ENCODE measurements around the gene TOR1B.

The TOR1B gene

GRCh38 chr9:129812385-129812784, 9.4 kb downstream of the TOR1B start:
- Histone ChIP-seq H3K36me3 (ENCODE audit: low read length) (peaks cover 6% of the 10 kb centered on the region; the same call in 1 of the 2 replicates), H3K4me2 (ENCODE audit: low read depth, low read length, poor library complexity, severe bottlenecking) (no peak overlapping the region)

DNA sequence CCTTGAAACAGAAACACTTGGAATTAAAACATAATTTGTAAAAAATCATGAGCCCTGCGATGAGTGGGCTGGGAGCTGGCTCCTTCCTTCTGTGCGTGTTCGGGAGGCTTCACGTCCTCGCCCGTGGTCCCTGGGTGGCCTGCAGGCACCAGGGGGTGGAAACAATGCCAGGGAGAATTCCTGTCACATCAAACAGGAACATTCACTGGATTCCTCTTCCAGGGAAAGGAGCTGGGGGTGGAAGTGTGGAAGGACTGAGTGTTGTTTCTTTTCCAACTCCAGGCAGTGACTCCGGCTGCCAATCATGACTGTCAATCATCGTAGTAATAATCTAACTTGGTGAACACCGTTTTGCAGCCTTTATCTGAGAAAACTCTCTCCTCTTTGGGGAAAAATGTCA, 10.7 kb downstream of the TOR1B start:
- Histone ChIP-seq H4K20me1 (ENCODE audit: low read depth, low read length) (no peaks in the 10 kb centered on the region), H3K36me3 (ENCODE audit: low read length) (peaks cover 6% of the 10 kb centered on the region; the same call in 1 of the 2 replicates)
- TF ChIP-seq, protein P1, sequence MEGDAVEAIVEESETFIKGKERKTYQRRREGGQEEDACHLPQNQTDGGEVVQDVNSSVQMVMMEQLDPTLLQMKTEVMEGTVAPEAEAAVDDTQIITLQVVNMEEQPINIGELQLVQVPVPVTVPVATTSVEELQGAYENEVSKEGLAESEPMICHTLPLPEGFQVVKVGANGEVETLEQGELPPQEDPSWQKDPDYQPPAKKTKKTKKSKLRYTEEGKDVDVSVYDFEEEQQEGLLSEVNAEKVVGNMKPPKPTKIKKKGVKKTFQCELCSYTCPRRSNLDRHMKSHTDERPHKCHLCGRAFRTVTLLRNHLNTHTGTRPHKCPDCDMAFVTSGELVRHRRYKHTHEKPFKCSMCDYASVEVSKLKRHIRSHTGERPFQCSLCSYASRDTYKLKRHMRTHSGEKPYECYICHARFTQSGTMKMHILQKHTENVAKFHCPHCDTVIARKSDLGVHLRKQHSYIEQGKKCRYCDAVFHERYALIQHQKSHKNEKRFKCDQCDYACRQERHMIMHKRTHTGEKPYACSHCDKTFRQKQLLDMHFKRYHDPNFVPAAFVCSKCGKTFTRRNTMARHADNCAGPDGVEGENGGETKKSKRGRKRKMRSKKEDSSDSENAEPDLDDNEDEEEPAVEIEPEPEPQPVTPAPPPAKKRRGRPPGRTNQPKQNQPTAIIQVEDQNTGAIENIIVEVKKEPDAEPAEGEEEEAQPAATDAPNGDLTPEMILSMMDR (IDR thresholded peaks at IDR 0.05; ENCODE audit: insufficient read depth, low read length, poor library complexity, severe bottlenecking): no peak
- TF ChIP-seq EZH2phosphoT487 (conservative IDR thresholded peaks at IDR 0.05; ENCODE audit: low read length): no peak

More at GRCh38 chr9:129812385-129812784, 9.4 kb downstream of the TOR1B start:
- Histone ChIP-seq H3K27ac (ENCODE audit: low read depth, low read length) (no peak overlapping the region), H2AFZ (ENCODE audit: low read depth, low read length, severe bottlenecking) (no peak overlapping the region), H3K4me3 (ENCODE audit: insufficient read depth, low read length, poor library complexity, severe bottlenecking) (no peak overlapping the region), H4K20me1 (ENCODE audit: low read depth, low read length) (no peaks in the 10 kb centered on the region), H3F3A (ENCODE audit: insufficient read depth) (no peaks in the 10 kb centered on the region; the same call in 1 of the 2 replicates), H3K9me3 (ENCODE audit: insufficient read depth, low read length) (no peaks in the 10 kb centered on the region), H3K27me3 (ENCODE audit: low read length) (no peaks in the 10 kb centered on the region), H3K9ac (ENCODE audit: low read length) (no peak overlapping the region), H3K9me2 (replicated peaks; ENCODE audit: insufficient read depth, low read length) (no peaks in the 10 kb centered on the region), H3K79me2 (ENCODE audit: insufficient read depth, low read length) (no peaks in the 10 kb centered on the region)
- TF ChIP-seq, protein P1 (IDR thresholded peaks at IDR 0.05; ENCODE audit: insufficient read depth, low read length, poor library complexity, severe bottlenecking): no peak
- TF ChIP-seq EZH2phosphoT487 (conservative IDR thresholded peaks at IDR 0.05; ENCODE audit: low read length): no peak

DNA sequence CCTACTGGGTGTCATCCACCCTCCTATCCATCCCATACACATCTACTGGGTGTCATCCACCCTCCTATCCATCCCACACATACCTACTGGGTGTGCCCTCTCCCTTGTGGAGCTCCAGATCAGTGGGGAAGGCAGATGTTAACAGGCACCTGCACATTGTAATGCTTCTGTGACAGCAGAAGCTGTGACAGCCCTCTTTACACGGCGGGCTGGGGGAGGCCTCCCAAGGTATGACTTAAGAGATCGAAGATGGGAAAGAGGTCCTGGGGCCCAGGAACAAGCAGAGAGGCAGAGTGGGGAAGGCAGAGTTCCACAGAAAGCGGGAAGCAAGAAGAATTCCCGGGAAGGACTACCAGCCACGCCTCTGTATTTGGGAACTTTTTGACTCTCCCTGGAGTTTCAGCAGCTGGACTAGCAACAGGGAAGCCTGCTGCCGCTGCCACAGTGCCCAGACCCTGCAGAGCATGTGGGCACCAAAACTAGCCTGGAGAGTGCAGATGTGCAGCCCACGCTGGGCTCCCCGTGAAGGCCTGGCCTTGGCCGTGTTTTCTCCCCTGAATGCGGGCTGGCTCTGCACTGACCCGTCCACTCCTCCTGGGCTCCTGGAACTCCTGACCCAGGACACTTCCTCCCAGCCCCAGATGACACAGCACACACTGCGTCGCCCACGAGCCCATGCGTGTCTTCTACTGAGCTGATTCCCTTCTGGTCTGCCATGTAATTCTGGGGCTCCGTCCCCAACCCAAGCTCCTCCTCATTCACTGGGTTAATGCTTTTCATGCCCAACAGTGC, 11.6 kb downstream of the TOR1B start:
- Histone ChIP-seq H3F3A (ENCODE audit: insufficient read depth) (no peaks in the 10 kb centered on the region; the same call in 1 of the 2 replicates), H3K27me3 (ENCODE audit: low read length) (no peaks in the 10 kb centered on the region), H3K4me2 (ENCODE audit: low read depth, low read length, poor library complexity, severe bottlenecking) (no peak overlapping the region), H3K9me2 (replicated peaks; ENCODE audit: insufficient read depth, low read length) (no peaks in the 10 kb centered on the region), H3K36me3 (ENCODE audit: low read length) (peaks cover 6% of the 10 kb centered on the region; the same call in 1 of the 2 replicates), H3K9ac (ENCODE audit: low read length) (no peak overlapping the region), H3K79me2 (ENCODE audit: insufficient read depth, low read length) (no peaks in the 10 kb centered on the region), H2AFZ (ENCODE audit: low read depth, low read length, severe bottlenecking) (no peak overlapping the region), H3K9me3 (ENCODE audit: insufficient read depth, low read length) (no peaks in the 10 kb centered on the region), H4K20me1 (ENCODE audit: low read depth, low read length) (no peaks in the 10 kb centered on the region), H3K27ac (ENCODE audit: low read depth, low read length) (no peak overlapping the region), H3K4me3 (ENCODE audit: insufficient read depth, low read length, poor library complexity, severe bottlenecking) (no peak overlapping the region)
- TF ChIP-seq, protein P1 (IDR thresholded peaks at IDR 0.05; ENCODE audit: insufficient read depth, low read length, poor library complexity, severe bottlenecking): no peak
- TF ChIP-seq EZH2phosphoT487 (conservative IDR thresholded peaks at IDR 0.05; ENCODE audit: low read length): no peak

More for the DNA sequence above, 10.7 kb downstream of the TOR1B start:
- H3K9me3 ChIP-seq (ENCODE audit: insufficient read depth, low read length): no peaks in the 10 kb centered on the region
- no peak overlapping the region for H3K4me2 ChIP-seq (ENCODE audit: low read depth, low read length, poor library complexity, severe bottlenecking)
- H3K4me3 ChIP-seq (ENCODE audit: insufficient read depth, low read length, poor library complexity, severe bottlenecking): no peak overlapping the region
- no peaks in the 10 kb centered on the region for H3K9me2 ChIP-seq (replicated peaks; ENCODE audit: insufficient read depth, low read length)
- no peak overlapping the region for H3K27ac ChIP-seq (ENCODE audit: low read depth, low read length)
- H3K27me3 ChIP-seq (ENCODE audit: low read length): no peaks in the 10 kb centered on the region
- H3K79me2 ChIP-seq (ENCODE audit: insufficient read depth, low read length): no peaks in the 10 kb centered on the region
- no peak overlapping the region for H3K9ac ChIP-seq (ENCODE audit: low read length)
- no peak overlapping the region for H2AFZ ChIP-seq (ENCODE audit: low read depth, low read length, severe bottlenecking)
- H3F3A ChIP-seq (ENCODE audit: insufficient read depth): no peaks in the 10 kb centered on the region; the same call in 1 of the 2 replicates
